Hypothalamus (tissue), 51 donors: ENCODE results near the gene FLNC.

Source experiments
- DNase-seq, 51 donors: peaks; one replicate each; lab custom pipeline; 2025; lab: John Stamatoyannopoulos, UW

Gene FLNC

GRCh38 chr7:128841921-128842673 is 11.9 kb downstream of the FLNC start:
- DNase-seq = peak in 9 of 51 donors; percentile 11 to 47 (median 21)

- no peak for DNase-seq
Observed at GRCh38 chr7:128842674-128843641, 12.8 kb downstream of the FLNC start.

DNA sequence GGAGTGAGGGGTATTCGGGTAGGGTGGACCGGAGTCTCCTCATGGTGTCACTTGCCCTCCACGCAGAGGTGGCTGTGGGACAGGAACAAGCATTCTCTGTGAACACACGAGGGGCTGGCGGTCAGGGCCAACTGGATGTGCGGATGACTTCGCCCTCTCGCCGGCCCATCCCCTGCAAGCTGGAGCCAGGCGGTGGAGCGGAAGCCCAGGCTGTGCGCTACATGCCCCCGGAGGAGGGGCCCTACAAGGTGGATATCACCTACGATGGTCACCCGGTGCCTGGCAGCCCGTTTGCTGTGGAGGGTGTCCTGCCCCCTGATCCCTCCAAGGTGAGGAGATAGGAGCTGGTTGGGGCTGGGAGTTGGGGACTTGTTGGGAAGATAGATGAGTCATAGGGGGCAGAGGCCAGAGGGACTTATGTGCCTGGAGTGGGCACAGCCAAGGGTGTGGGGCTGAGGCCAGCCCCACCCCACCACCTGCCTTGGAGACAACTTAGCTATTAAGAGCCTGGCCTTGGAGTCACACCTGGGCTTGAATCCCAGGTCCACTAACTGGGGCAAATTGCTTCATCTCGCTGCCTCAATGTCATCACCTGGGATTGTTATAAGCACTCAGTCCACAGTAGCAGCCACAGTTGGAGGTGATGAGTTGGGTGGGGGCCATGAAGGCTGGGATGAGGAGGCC is 13.9 kb downstream of the FLNC start:
- no peak for DNase-seq

- no peak for DNase-seq
Observed at GRCh38 chr7:128844777-128845311, 14.6 kb downstream of the FLNC start.

DNA sequence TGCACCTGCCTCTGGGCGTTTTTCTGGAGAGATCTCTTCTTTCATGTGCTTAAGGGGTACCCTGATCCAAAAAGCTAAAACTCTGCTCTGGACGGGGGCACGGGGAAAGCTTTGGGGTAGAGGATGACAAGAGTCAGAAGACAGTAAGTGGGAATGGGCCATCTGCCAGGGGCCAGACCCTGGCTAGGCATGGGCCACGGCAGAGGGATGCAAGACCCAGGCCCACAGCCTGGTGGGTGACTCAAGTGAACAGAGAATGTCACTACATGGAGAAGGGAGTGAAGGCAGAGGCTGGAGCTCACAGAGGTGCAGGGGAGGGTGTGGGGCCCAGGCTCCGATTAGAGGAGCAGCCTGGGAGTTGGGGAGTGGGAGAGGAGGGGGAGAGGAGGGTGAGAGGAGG is 15.3 kb downstream of the FLNC start:
- DNase-seq = no peak

DNA sequence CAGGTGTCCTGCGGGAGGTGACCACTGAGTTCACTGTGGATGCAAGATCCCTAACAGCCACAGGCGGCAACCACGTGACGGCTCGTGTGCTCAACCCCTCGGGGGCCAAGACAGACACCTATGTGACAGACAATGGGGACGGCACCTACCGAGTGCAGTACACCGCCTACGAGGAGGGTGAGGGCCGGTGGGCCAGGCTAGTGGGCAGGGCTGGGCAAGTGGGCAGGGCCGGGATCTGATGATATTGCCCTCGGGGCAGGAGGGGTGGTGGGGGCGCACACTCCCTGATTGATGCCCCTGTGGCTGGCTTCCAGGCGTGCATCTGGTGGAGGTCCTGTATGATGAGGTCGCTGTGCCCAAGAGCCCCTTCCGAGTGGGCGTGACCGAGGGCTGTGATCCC is 15.8 kb downstream of the FLNC start:
- no peak for DNase-seq

- DNase-seq = no peak
Observed at GRCh38 chr7:128846781-128847444, 16.7 kb downstream of the FLNC start.

- DNase-seq = no peak
Observed at GRCh38 chr7:128847721-128848211, 17.6 kb downstream of the FLNC start.

GRCh38 chr7:128848289-128849155 is 18.3 kb downstream of the FLNC start:
- no peak for DNase-seq

- no peak for DNase-seq
Observed at GRCh38 chr7:128849156-128849515, 18.9 kb downstream of the FLNC start.

- no peak for DNase-seq
Observed at GRCh38 chr7:128849804-128850490, 19.7 kb downstream of the FLNC start.

DNA sequence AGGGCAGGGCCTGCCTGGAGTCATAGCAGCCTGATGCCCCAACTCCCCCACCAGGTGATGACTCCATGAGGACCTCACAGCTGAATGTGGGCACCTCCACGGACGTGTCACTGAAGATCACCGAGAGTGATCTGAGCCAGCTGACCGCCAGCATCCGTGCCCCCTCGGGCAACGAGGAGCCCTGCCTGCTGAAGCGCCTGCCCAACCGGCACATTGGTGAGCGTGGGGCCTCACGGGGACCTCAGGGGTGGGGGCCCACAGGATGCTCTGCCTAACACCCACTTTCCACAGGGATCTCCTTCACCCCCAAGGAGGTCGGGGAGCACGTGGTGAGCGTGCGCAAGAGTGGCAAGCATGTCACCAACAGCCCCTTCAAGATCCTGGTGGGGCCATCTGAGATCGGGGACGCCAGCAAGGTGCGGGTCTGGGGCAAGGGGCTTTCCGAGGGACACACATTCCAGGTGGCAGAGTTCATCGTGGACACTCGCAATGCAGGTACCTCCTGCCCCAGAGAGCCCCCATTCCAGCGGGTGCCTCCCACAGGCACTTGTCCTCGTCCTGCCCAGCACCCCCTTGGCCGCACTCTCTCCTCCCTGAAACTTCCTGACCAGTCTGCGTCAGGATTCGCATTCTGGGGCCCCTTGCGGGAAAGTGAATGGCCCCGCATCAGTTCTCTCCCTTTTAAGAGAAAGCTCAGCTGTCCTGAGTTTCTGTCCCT is 22.5 kb downstream of the FLNC start:
- no peak for DNase-seq

- DNase-seq = no peak
Observed at GRCh38 chr7:128853799-128854198, 23.6 kb downstream of the FLNC start.

DNA sequence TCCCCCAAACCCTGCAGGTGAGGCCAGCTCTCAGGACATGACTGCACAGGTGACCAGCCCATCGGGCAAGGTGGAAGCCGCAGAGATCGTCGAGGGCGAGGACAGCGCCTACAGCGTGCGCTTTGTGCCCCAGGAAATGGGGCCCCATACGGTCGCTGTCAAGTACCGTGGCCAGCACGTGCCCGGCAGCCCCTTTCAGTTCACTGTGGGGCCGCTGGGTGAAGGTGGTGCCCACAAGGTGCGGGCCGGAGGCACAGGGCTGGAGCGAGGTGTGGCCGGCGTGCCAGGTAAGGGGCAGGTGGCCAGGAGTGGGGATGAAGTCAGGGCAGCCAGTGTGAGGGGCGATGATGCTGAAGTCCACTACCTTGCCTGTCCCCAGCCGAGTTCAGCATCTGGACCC is 24.2 kb downstream of the FLNC start:
- no peak for DNase-seq

- DNase-seq = no peak
Observed at GRCh38 chr7:128855559-128855958, 25.4 kb downstream of the FLNC start.

DNA sequence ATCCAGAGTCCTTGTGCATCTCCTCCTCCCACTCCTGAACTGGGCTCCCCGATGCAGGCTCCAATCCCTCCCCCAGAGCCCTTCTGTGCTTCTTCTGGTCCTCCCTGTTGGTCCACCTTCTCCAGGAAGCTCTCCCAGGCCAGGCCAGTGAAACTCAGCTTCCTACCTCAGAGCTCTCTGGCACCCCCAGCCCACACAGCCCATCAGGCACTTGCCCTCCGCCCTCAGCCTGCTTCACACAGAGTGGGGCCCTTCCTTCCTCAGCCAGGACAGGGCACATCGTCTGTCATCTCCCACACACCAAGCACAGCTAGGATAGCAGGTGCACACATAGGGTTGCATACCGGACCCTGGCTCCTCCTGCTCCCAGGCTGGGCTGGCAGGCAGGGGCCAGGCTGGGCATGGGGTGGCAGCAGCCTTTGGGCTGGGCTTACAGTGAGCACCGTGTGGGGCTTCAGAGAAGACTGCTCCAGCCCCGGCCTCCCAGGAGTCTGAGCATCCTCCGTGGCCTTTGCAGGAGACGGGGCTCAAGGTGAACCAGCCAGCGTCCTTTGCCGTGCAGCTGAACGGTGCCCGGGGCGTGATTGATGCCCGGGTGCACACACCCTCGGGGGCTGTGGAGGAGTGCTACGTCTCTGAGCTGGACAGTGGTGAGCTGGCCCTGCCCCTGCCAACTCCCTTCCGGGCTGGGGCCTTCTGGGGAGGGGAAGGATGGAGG is 26.0 kb downstream of the FLNC start:
- no peak for DNase-seq
